ENCODE measurements around the gene ADAP1.
A peak's percentile ranks its signal among the peaks of the same experiment; 100 is the strongest.

The ADAP1 gene

GRCh38 chr7:953547-954327, 743 bp downstream of the ADAP1 start:
- Histone ChIP-seq H3K4me3 (replicated peaks; ENCODE audit: insufficient read depth, low read length) (peak overlapping the region; percentile 78), H3K27ac (replicated peaks) (peak overlapping the region; percentile 90), H3K27me3 (ENCODE audit: insufficient read depth, poor library complexity, severe bottlenecking) (no peaks in the 10 kb centered on the region)
- peak; percentile 88 for TF ChIP-seq SPI1 (IDR thresholded peaks at IDR 0.05; ENCODE audit: borderline replicate concordance, low read depth)
- TF ChIP-seq REST (IDR thresholded peaks at IDR 0.05; ENCODE audit: insufficient replicate concordance, low read depth): no peak
- TF ChIP-seq CTCF (IDR thresholded peaks at IDR 0.05; ENCODE audit: insufficient read depth, low read length): no peak
- TF ChIP-seq GABPA (IDR thresholded peaks at IDR 0.05; ENCODE audit: low read depth): no peak
- TF ChIP-seq POLR2AphosphoS5 (IDR thresholded peaks at IDR 0.05; ENCODE audit: low read depth): peak; percentile 58; the same call in 1 of the 2 replicates
- peak in 1 of 2 experiments; percentile 85 for DNase-seq (ENCODE audit: low read depth in 1 of 2, low spot score in 1 of 2)

GRCh38 chr7:952548-953441, 1.7 kb downstream of the ADAP1 start:
- Histone ChIP-seq H3K27ac (replicated peaks) (peak overlapping the region; percentile 90), H3K27me3 (ENCODE audit: insufficient read depth, poor library complexity, severe bottlenecking) (no peaks in the 10 kb centered on the region), H3K4me3 (replicated peaks; ENCODE audit: insufficient read depth, low read length) (peak overlapping the region; percentile 78)
- TF ChIP-seq GABPA (IDR thresholded peaks at IDR 0.05; ENCODE audit: low read depth) (no peak), REST (IDR thresholded peaks at IDR 0.05; ENCODE audit: insufficient replicate concordance, low read depth) (peak; percentile 62)
- no peak for DNase-seq (ENCODE audit: low read depth in 1 of 2, low spot score in 1 of 2)

- TF ChIP-seq SPI1 (IDR thresholded peaks at IDR 0.05; ENCODE audit: borderline replicate concordance, low read depth): no peak
- no peak for TF ChIP-seq GABPA (IDR thresholded peaks at IDR 0.05; ENCODE audit: low read depth)
- no peak for TF ChIP-seq REST (IDR thresholded peaks at IDR 0.05; ENCODE audit: insufficient replicate concordance, low read depth)
- no peak for TF ChIP-seq POLR2AphosphoS5 (IDR thresholded peaks at IDR 0.05; ENCODE audit: low read depth)
- no peak for TF ChIP-seq CTCF (IDR thresholded peaks at IDR 0.05; ENCODE audit: insufficient read depth, low read length)
- Histone ChIP-seq H3K27ac (replicated peaks) (no peak overlapping the region), H3K4me3 (replicated peaks; ENCODE audit: insufficient read depth, low read length) (no peak overlapping the region), H3K27me3 (ENCODE audit: insufficient read depth, poor library complexity, severe bottlenecking) (no peaks in the 10 kb centered on the region)
- DNase-seq (ENCODE audit: low read depth in 1 of 2, low spot score in 1 of 2): no peak
Measured at GRCh38 chr7:951881-952547, 2.5 kb downstream of the ADAP1 start.
